MM.1S (cell line): Measurements from ENCODE around the gene DCST2.
A peak's percentile ranks its signal among the peaks of the same experiment; 100 is the strongest.

Source experiments
- DNase-seq: peaks from one replicate; pipeline ENCODE4 v3.0.0-alpha.2; 2015
- H2AFZ ChIP-seq: fragments of 300-600 bp; sonication (generic); 2 replicates; pipeline ENCODE4 v1.6.0; 2016; ENCODE audit warnings: antibody characterized with exemption, low read length
- H3F3A ChIP-seq: fragments of 300-600 bp; sonication (generic); 2 replicates; pipeline ENCODE4 v1.6.1; 2016; ENCODE audit warnings: mild to moderate bottlenecking, antibody characterized with exemption, low read length, moderate library complexity, mixed read lengths; ENCODE audit not compliant: insufficient read depth
- H3K27ac ChIP-seq: fragments of 300-600 bp; sonication (generic); 2 replicates; pipeline ENCODE4 v1.5.1; 2016; ENCODE audit warnings: mild to moderate bottlenecking, low read length
- H3K27me3 ChIP-seq: fragments of 300-600 bp; sonication (generic); replicated peaks from 2 replicates; pipeline ENCODE4 v1.6.0; 2016; ENCODE audit warnings: low read length; ENCODE audit not compliant: insufficient read depth
- H3K36me3 ChIP-seq: fragments of 300-600 bp; sonication (generic); replicated peaks from 2 replicates; pipeline ENCODE4 v1.6.1; 2016; ENCODE audit warnings: mild to moderate bottlenecking, low read length, mixed read lengths; ENCODE audit not compliant: insufficient read depth
- H3K4me1 ChIP-seq: fragments of 300-600 bp; sonication (generic); 2 replicates; pipeline ENCODE4 v1.6.1; 2016; ENCODE audit warnings: low read length, mixed read lengths
- H3K4me2 ChIP-seq: fragments of 300-600 bp; sonication (generic); 2 replicates; pipeline ENCODE4 v1.6.0; 2016; ENCODE audit warnings: low read depth, low read length
- H3K4me3 ChIP-seq: fragments of 300-600 bp; sonication (generic); 2 replicates; pipeline ENCODE4 v1.5.1; 2016; ENCODE audit warnings: low read length, mixed read lengths
- H3K79me2 ChIP-seq: fragments of 300-600 bp; sonication (generic); 2 replicates; pipeline ENCODE4 v1.6.1; 2016; ENCODE audit warnings: mixed run types, low read length, mixed read lengths
- H3K9ac ChIP-seq: fragments of 300-600 bp; sonication (generic); 2 replicates; pipeline ENCODE4 v1.6.1; 2016; ENCODE audit warnings: low read length, mixed read lengths
- H3K9me2 ChIP-seq: fragments of 300-600 bp; sonication (generic); replicated peaks from 2 replicates; pipeline ENCODE4 v1.6.1; 2016; ENCODE audit warnings: mild to moderate bottlenecking, low read length, mixed read lengths; ENCODE audit not compliant: insufficient read depth
- H3K9me3 ChIP-seq: fragments of 300-600 bp; sonication (generic); replicated peaks from 2 replicates; pipeline ENCODE4 v1.6.1; 2016; ENCODE audit warnings: mild to moderate bottlenecking, low read length, mixed read lengths; ENCODE audit not compliant: insufficient read depth
- H4K20me1 ChIP-seq: fragments of 300-600 bp; sonication (generic); 2 replicates; pipeline ENCODE4 v1.6.1; 2016; ENCODE audit warnings: mild to moderate bottlenecking, low read length, moderate library complexity, mixed read lengths; ENCODE audit not compliant: insufficient read depth
- EZH2 ChIP-seq: fragments of 300-600 bp; sonication (generic); optimal IDR thresholded peaks from 2 replicates; pipeline ENCODE3; 2017; ENCODE audit warnings: low read depth, mild to moderate bottlenecking, antibody characterized with exemption, low read length, mixed read lengths
- EZH2phosphoT487 ChIP-seq: fragments of 300-600 bp; sonication (generic); IDR thresholded peaks from 2 replicates; pipeline ENCODE4 v1.6.1; 2018; ENCODE audit warnings: antibody characterized with exemption, low read length
- TF ChIP-seq, protein P1 (sequence below): fragments of 300-600 bp; sonication (generic); IDR thresholded peaks from 2 replicates; pipeline ENCODE4 v1.5.1; 2016; ENCODE audit warnings: antibody characterized with exemption, low read length, mixed read lengths

DCST2 gene

DNA sequence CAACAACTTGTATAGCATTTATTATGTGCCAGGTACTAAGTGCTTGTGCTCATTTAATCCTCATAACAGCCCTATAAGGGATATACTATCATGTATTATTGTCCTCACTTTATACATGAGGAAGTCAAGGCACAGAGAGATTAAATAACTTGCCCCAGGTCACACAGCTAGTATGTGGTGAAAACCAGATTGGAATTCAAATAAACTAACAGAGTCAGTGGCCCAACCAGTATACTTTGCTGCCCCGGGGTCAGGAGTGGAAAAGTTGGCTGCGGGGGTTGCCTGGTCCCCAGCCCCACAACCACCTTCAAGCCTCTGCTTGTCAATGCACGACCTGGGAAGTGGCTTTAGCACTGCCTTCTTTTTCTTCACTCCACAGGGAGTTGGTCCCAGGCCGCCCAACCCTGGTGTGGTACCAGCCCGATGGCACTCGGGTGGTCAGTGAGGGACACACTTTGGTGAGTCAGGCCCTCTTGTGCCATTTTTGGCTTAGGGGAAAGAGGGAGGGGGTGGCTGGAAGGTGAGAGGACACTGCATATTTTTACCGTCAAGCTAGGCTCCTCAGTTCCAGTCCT lies 20.0 kb upstream of the DCST2 start:
- Histone ChIP-seq H3K36me3 (peaks cover 2% of the 10 kb centered on the region; the same call in 1 of the 2 replicates), H4K20me1 (no peaks in the 10 kb centered on the region), H3K9me3 (no peaks in the 10 kb centered on the region), H3K4me3 (no peak overlapping the region), H3K27ac (no peak overlapping the region), H3F3A (peaks cover 14% of the 10 kb centered on the region), H3K4me1 (peaks cover 16% of the 10 kb centered on the region), H3K79me2 (peaks cover 30% of the 10 kb centered on the region), H3K27me3 (no peaks in the 10 kb centered on the region), H3K9me2 (no peaks in the 10 kb centered on the region), H3K9ac (no peak overlapping the region), H2AFZ (no peak overlapping the region), H3K4me2 (no peak overlapping the region)
- DNase-seq, result no peak
- TF ChIP-seq EZH2, result no peak
- TF ChIP-seq EZH2phosphoT487, result no peak
- TF ChIP-seq, protein P1, sequence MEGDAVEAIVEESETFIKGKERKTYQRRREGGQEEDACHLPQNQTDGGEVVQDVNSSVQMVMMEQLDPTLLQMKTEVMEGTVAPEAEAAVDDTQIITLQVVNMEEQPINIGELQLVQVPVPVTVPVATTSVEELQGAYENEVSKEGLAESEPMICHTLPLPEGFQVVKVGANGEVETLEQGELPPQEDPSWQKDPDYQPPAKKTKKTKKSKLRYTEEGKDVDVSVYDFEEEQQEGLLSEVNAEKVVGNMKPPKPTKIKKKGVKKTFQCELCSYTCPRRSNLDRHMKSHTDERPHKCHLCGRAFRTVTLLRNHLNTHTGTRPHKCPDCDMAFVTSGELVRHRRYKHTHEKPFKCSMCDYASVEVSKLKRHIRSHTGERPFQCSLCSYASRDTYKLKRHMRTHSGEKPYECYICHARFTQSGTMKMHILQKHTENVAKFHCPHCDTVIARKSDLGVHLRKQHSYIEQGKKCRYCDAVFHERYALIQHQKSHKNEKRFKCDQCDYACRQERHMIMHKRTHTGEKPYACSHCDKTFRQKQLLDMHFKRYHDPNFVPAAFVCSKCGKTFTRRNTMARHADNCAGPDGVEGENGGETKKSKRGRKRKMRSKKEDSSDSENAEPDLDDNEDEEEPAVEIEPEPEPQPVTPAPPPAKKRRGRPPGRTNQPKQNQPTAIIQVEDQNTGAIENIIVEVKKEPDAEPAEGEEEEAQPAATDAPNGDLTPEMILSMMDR, result no peak

DNA sequence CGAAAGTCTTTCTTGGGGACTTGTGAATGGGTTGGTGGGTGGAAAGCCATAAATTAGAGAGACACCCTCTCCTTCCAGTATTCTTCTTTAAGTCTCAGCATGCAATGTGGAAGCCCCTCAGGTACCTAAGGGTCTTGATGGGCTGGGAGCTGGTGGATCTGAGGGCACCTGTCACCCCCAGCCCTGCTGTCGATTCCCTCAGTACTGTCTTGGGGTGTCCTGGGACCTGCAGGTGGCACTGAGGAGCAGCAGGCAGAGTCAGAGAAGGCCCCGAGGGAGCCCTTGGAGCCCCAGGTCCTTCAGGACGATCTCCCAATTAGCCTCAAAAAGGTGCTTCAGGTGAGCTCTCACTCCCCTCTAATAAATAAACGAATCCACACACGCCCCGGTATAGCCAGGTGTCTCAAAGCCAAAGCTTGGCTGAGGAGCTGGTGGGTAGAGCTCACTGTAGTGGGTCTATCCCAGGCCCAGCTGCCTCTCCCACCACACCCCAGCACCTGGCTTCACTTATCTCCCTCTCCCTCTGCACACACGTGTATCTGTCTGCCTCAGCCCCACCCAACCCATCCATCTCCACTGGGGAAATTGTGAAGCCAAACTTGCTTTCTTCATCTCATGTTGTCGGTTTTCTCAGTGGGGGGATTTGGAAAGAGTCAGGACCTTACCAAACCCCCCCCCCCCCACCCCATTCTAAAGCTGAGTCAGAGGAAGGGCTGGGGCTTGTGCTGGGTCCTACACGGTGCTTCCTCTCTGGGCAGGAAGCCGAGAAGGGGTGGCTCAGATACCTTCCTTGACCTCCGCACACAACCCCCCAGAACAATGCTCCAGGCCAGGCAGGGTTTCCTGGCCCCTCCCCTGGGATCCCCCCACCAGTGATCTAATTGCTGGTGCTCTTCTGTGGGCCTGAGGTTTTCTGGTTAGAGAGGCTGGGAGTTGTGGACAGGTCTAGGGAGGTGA lies 19.1 kb upstream of the DCST2 start:
- H3K9me3 ChIP-seq, result no peaks in the 10 kb centered on the region
- peaks cover 30% of the 10 kb centered on the region for H3K79me2 ChIP-seq
- peak overlapping the region; percentile 92 for H2AFZ ChIP-seq
- peak overlapping the region; percentile 84; the same call in 1 of the 2 replicates for H3K9ac ChIP-seq
- no peaks in the 10 kb centered on the region for H3K9me2 ChIP-seq
- H3K4me2 ChIP-seq, result peak overlapping the region; percentile 99
- peaks cover 14% of the 10 kb centered on the region for H3F3A ChIP-seq
- H3K36me3 ChIP-seq, result no peaks in the 10 kb centered on the region
- DNase-seq, result peak; percentile 57
- H3K27ac ChIP-seq, result no peak overlapping the region
- H4K20me1 ChIP-seq, result no peaks in the 10 kb centered on the region
- H3K4me1 ChIP-seq, result peaks cover 16% of the 10 kb centered on the region
- no peaks in the 10 kb centered on the region for H3K27me3 ChIP-seq
- peak overlapping the region; percentile 97 for H3K4me3 ChIP-seq
- TF ChIP-seq EZH2, result no peak
- TF ChIP-seq, protein P1, result peak; percentile 84

DNA sequence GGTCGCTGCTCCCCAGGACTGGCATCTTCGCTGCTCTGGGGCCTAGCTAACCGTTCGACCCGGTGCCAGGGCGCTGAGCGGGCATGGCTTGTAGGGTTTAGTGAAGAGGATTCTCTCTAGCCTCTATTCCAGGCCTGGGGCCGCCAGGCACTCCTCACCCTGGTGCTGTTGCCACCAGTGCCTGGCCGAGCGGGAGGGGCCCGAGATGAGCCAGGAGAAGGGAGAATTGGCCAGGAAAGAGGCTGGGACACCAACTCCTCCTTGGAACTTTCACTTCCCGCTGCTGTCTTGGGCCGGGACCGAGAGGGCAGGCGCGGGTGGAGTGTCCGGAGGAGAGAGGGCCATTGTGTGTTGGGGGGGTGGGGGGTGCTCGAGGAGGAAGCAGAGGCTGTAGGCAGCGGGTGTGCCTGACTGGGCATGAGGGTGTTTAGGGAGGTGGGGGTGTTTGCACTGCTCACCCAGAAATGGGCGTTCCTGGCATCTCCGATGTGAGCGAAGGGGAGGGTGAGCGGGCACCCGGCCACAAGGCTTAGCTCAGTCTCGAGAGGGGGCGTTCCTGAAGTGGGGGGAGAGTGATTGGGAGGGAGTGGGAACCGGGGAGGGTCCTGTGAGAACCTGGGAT lies 18.3 kb upstream of the DCST2 start:
- Histone ChIP-seq H3K27me3 (no peaks in the 10 kb centered on the region), H3K4me2 (peak overlapping the region; percentile 99), H3K4me3 (peak overlapping the region; percentile 97), H4K20me1 (no peaks in the 10 kb centered on the region), H3K9ac (peak overlapping the region; percentile 84), H3F3A (peaks cover 14% of the 10 kb centered on the region), H3K36me3 (no peaks in the 10 kb centered on the region), H3K4me1 (peaks cover 16% of the 10 kb centered on the region), H3K79me2 (peaks cover 30% of the 10 kb centered on the region), H3K27ac (peak overlapping the region; percentile 26; the same call in 1 of the 2 replicates), H3K9me2 (no peaks in the 10 kb centered on the region), H3K9me3 (no peaks in the 10 kb centered on the region), H2AFZ (peak overlapping the region; percentile 92)
- DNase-seq, result peak; percentile 48
- TF ChIP-seq EZH2phosphoT487 (no peak), EZH2 (no peak)
- TF ChIP-seq, protein P1, result no peak
